ENCODE results near the gene BCL7A.
A peak's percentile ranks its signal among the peaks of the same experiment; 100 is the strongest.

The BCL7A gene

DNA sequence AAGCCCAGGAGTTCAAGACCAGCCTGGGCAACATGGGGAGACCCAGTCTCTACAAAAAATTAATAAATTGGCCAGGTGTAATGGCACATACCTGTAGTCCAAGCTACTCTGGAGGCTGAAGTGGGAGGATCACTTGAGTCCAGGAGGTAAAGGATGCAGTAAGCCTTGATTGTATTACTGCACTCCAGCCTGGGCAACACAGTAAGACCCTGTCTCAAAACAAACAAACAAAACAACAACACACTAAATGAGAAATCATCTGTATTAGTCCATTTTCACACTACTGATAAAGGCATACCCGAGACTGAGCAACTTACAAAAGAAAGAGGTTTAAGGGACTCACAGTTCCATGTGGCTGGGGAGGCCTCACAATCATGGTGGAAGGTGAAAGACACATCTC, 52.1 kb downstream of the BCL7A start:
- H3K4me3 ChIP-seq (ENCODE audit: low read length): no peak overlapping the region
- no peak for TF ChIP-seq CTCF (conservative IDR thresholded peaks at IDR 0.05; ENCODE audit: low read length)
- DNase-seq (ENCODE audit: low read depth): no peak

GRCh38 chr12:122076743-122077495, 55.2 kb downstream of the BCL7A start:
- TF ChIP-seq CTCF (conservative IDR thresholded peaks at IDR 0.05; ENCODE audit: low read length): no peak
- H3K4me3 ChIP-seq (ENCODE audit: low read length): no peak overlapping the region
- DNase-seq (ENCODE audit: low read depth): no peak

GRCh38 chr12:122078141-122079032, 56.7 kb downstream of the BCL7A start, which contains the start of gene MLXIP:
Gene MLXIP (plus strand): TSS chr12:122078756. CDS start chr12:122078854, 98 bp downstream.
- TF ChIP-seq CTCF (conservative IDR thresholded peaks at IDR 0.05; ENCODE audit: low read length): no peak

DNA sequence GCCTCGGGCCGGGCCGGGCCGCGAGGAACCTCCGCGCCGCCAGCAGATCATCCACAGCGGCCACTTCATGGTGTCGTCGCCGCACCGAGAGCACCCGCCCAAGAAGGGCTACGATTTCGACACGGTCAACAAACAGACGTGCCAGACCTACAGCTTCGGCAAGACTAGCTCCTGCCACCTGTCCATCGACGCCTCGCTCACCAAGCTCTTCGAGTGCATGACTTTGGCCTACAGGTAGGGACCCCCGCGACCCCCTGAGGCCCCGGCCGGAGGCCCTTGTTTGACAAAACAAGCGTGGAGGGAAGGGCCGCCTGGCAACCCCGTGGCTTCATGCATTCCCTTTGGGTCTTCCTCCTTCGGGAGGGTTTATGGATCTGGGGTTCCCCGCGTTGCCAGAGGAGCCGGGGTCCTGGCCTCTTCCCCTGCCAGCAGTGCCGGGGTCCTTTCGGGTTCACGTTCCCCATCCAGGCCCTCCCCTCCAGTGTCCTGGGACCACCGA, 57.4 kb downstream of the BCL7A start:
- peak overlapping the region; percentile 88 for H3K4me3 ChIP-seq (ENCODE audit: low read length)
- DNase-seq (ENCODE audit: low read depth): no peak

More at GRCh38 chr12:122078141-122079032, 56.7 kb downstream of the BCL7A start, which contains the start of gene MLXIP:
- peak; percentile 90 for DNase-seq (ENCODE audit: low read depth)
- H3K4me3 ChIP-seq (ENCODE audit: low read length): peak within 1 kb of the TSS; percentile 88

GRCh38 chr12:122079532-122080081, 57.9 kb downstream of the BCL7A start:
- H3K4me3 ChIP-seq (ENCODE audit: low read length): peak overlapping the region; percentile 88

More for the DNA sequence above, 57.4 kb downstream of the BCL7A start:
- no peak for TF ChIP-seq CTCF (conservative IDR thresholded peaks at IDR 0.05; ENCODE audit: low read length)

More at GRCh38 chr12:122079532-122080081, 57.9 kb downstream of the BCL7A start:
- no peak for TF ChIP-seq CTCF (conservative IDR thresholded peaks at IDR 0.05; ENCODE audit: low read length)
- no peak for DNase-seq (ENCODE audit: low read depth)

Measured in AG10803 (cell line).